ENCODE measurements around the gene CRYZL1. TPM values are rescaled to one million over a fixed set of nuclear protein-coding genes. Genes with fewer than 3 reads are reported as not detected.

CRYZL1 gene
- total RNA-seq (2022; extraction: Qiagen RNA extraction), result 11.7 to 13.5 TPM (median 12.4 TPM) in 5 replicates

GRCh38 chr21:33641352-33642026 is at the start of gene CRYZL1:
CRYZL1 (minus strand) TSS chr21:33641741; CDS start chr21:33631551, 10,190 bp downstream.

GRCh38 chr21:33642027-33642895 is 720 bp upstream of the CRYZL1 start, which contains the start of gene ITSN1:
ITSN1 (plus strand) TSS chr21:33642501; CDS start chr21:33718829, 76,328 bp downstream.

GRCh38 chr21:33588485-33589335 is 52.8 kb downstream of the CRYZL1 start, which contains the start of gene DONSON:
DONSON (minus strand) TSS chr21:33588684; CDS start chr21:33588641, 43 bp downstream.

GRCh38 chr21:33542640-33543504 is 98.7 kb downstream of the CRYZL1 start, which contains the start of gene SON:
SON (plus strand) TSS chr21:33543038; CDS start chr21:33543093, 55 bp downstream.

GRCh38 chr21:33541756-33542639 is 99.5 kb downstream of the CRYZL1 start, which contains the start of gene GART:
GART (minus strand) TSS chr21:33542117; CDS start chr21:33539315, 2,802 bp downstream.

Other genes starting within 250 kb of the CRYZL1 start
- gene IFNGR2, start 238.3 kb downstream of the CRYZL1 start, total RNA-seq (2022; extraction: Qiagen RNA extraction), result 49.3 to 57.0 TPM (median 54.8 TPM) in 5 replicates
- 9.8 to 12.8 TPM (median 10.5 TPM) in 5 replicates for gene TMEM50B, start 161.8 kb downstream of the CRYZL1 start, total RNA-seq (2022; extraction: Qiagen RNA extraction)
- gene DNAJC28, start 150.0 kb downstream of the CRYZL1 start, total RNA-seq (2022; extraction: Qiagen RNA extraction), result 0.27 to 0.38 TPM (median 0.29 TPM) in 5 replicates
- 57.3 to 67.7 TPM (median 64.2 TPM) in 5 replicates for gene GART, start 99.6 kb downstream of the CRYZL1 start, total RNA-seq (2022; extraction: Qiagen RNA extraction)
- 72.3 to 112 TPM (median 78.3 TPM) in 5 replicates for gene SON, start 98.7 kb downstream of the CRYZL1 start, total RNA-seq (2022; extraction: Qiagen RNA extraction)
- gene DONSON, start 53.1 kb downstream of the CRYZL1 start, total RNA-seq (2022; extraction: Qiagen RNA extraction), result 14.7 to 17.9 TPM (median 17.2 TPM) in 5 replicates
- gene ITSN1, start 760 bp upstream of the CRYZL1 start, total RNA-seq (2022; extraction: Qiagen RNA extraction), result 18.8 to 25.2 TPM (median 20.8 TPM) in 5 replicates

Data from A549 treated with AZD2906 at 1 μM for 4 hours (cell line).